Measurements from ENCODE around the gene GCC2. TPM values are rescaled to one million over a fixed set of nuclear protein-coding genes. Genes with fewer than 3 reads are reported as not detected.

GCC2 gene
- total and polyA plus RNA-seq, 2 experiments from 2014 or later: 43.4 to 172 TPM

DNA sequence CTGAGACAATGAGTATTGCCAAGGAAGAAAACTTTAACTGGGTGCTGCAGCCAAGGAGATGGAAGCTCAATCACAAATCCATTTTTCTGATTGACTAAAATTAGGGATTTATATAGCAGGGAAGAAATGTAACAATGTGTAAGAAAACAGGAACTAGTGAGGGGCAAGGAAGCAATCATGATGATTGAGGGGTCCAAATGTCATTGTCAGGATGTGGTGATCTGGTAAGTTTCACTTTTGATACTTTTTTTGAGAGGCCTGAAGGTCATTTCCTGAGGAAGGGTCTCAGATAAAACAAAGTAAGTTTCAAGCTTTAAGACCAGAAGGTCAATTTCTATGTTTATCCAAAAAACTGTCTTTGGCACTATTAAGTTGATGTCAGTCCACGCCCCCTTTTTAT lies 12.0 kb upstream of the GCC2 start:
- H3K4me3 ChIP-seq: no peak overlapping the region
- no peaks in the 10 kb centered on the region for H3K36me3 ChIP-seq (ENCODE audit: insufficient read depth)
- H3K9me2 ChIP-seq (ENCODE audit: insufficient read depth): no peaks in the 10 kb centered on the region
- H3K27ac ChIP-seq (ENCODE audit: low read depth): no peak overlapping the region
- no peaks in the 10 kb centered on the region for H4K20me1 ChIP-seq (replicated peaks; ENCODE audit: insufficient read depth)
- peak overlapping the region; percentile 8; the same call in 1 of the 2 replicates for H2AFZ ChIP-seq
- H3K79me2 ChIP-seq (replicated peaks; ENCODE audit: insufficient read depth): no peaks in the 10 kb centered on the region
- no peaks in the 10 kb centered on the region for H3F3A ChIP-seq (replicated peaks; ENCODE audit: low read depth)
- no peak for ATAC-seq
- Mint-ChIP-seq H3K27ac (no peak overlapping the region), H3K4me1 (no peaks in the 10 kb centered on the region), H3K4me3 (no peak overlapping the region), H3K27me3 (ENCODE audit: insufficient read depth, low read depth, poor library complexity) (peaks cover under 1% of the 10 kb centered on the region), H3K36me3 (ENCODE audit: low read depth) (no peaks in the 10 kb centered on the region), H3K9me3 (0 out of 3 replicates have a peak, but pooled peaks cover 8% of the 10 kb centered on the region)
- no peak for DNase-seq (ENCODE audit: low spot score)
- no peak overlapping the region for H3K4me2 ChIP-seq
- no peaks in the 10 kb centered on the region for H3K4me1 ChIP-seq (ENCODE audit: insufficient read depth)
- TF ChIP-seq ETS1 (IDR thresholded peaks at IDR 0.05) (no peak), EZH2phosphoT487 (IDR thresholded peaks at IDR 0.05; ENCODE audit: unreplicated experiment) (no peak), ZNF462 (CRISPR knock-in tag; IDR thresholded peaks at IDR 0.05) (no peak), ZNF114 (CRISPR knock-in tag; IDR thresholded peaks at IDR 0.05) (no peak), ZNF331 (CRISPR knock-in tag; IDR thresholded peaks at IDR 0.05; ENCODE audit: low read depth) (no peak)
- no peaks in the 10 kb centered on the region for H3K27me3 ChIP-seq (ENCODE audit: insufficient read depth)

DNA sequence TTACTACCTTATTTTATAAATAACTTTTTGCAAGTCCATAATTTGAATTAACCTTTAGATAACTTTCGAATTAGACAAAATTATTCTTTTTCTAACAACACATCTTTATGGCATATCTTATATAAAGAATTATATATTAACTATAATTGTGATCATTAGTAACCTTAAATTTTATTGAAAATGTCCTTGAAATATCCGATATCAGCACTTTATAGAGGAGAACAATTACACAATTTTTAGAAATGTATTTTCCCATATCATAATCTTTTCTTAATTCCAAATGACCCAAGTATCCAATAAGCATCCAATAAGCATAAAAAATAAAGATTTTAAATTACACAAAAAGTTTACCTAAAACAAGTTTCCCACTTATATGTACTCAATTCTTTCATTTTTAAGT lies 7.3 kb upstream of the GCC2 start:
- no peaks in the 10 kb centered on the region for H3K27me3 ChIP-seq (ENCODE audit: insufficient read depth)
- no peaks in the 10 kb centered on the region; the same call in 1 of the 2 replicates for H3K9me2 ChIP-seq (ENCODE audit: insufficient read depth)
- H4K20me1 ChIP-seq (replicated peaks; ENCODE audit: insufficient read depth): no peaks in the 10 kb centered on the region
- DNase-seq (ENCODE audit: low spot score) (no peak), ATAC-seq (no peak)
- no peaks in the 10 kb centered on the region for H3K36me3 ChIP-seq (ENCODE audit: insufficient read depth)
- H2AFZ ChIP-seq: no peak overlapping the region
- no peaks in the 10 kb centered on the region for H3K79me2 ChIP-seq (replicated peaks; ENCODE audit: insufficient read depth)
- Mint-ChIP-seq H3K27ac (no peak overlapping the region), H3K4me1 (no peaks in the 10 kb centered on the region), H3K4me3 (no peak overlapping the region), H3K36me3 (ENCODE audit: low read depth) (no peaks in the 10 kb centered on the region; the same call in 2 of the 3 replicates), H3K27me3 (ENCODE audit: insufficient read depth, low read depth, poor library complexity) (peaks cover 3% of the 10 kb centered on the region), H3K9me3 (no peaks in the 10 kb centered on the region)
- no peaks in the 10 kb centered on the region for H3K4me1 ChIP-seq (ENCODE audit: insufficient read depth)
- no peak overlapping the region for H3K4me2 ChIP-seq
- no peak overlapping the region for H3K4me3 ChIP-seq
- H3F3A ChIP-seq (replicated peaks; ENCODE audit: low read depth): no peaks in the 10 kb centered on the region
- no peak overlapping the region for H3K27ac ChIP-seq (ENCODE audit: low read depth)
- TF ChIP-seq EZH2 (IDR thresholded peaks at IDR 0.05; ENCODE audit: low read depth, unreplicated experiment) (no peak), CREB1 (CRISPR knock-in tag; IDR thresholded peaks at IDR 0.05; ENCODE audit: low read depth) (no peak), JUNB (IDR thresholded peaks at IDR 0.05; ENCODE audit: unreplicated experiment) (no peak), ETS1 (IDR thresholded peaks at IDR 0.05) (no peak), POLR2AphosphoS5 (IDR thresholded peaks at IDR 0.05; ENCODE audit: low read depth) (no peak), EZH2phosphoT487 (IDR thresholded peaks at IDR 0.05; ENCODE audit: unreplicated experiment) (no peak), STAT1 (IDR thresholded peaks at IDR 0.05; ENCODE audit: unreplicated experiment) (no peak), NANOG (IDR thresholded peaks at IDR 0.05; ENCODE audit: borderline replicate concordance) (no peak)
